ENCODE measurements around the gene PKD1. TPM values are rescaled to one million over a fixed set of nuclear protein-coding genes. Genes with fewer than 3 reads are reported as not detected.

PKD1 gene
- total RNA-seq, 4 donors from 2014 or later: 297 to 459 (median 366) TPM

- no peak overlapping the region for H3K27ac ChIP-seq (replicated peaks in 1 of 4)
- TF ChIP-seq EP300 (IDR thresholded peaks at IDR 0.05): no peak
- TF ChIP-seq POLR2AphosphoS5 (IDR thresholded peaks at IDR 0.05): no peak
- TF ChIP-seq POLR2A (IDR thresholded peaks at IDR 0.05; ENCODE audit: low read depth): no peak
- TF ChIP-seq CTCF (IDR thresholded peaks at IDR 0.05): no peak
- no peak for DNase-seq (ENCODE audit: extremely low spot score)
- no peaks in the 10 kb centered on the region for H3K27me3 ChIP-seq
- H3K9me3 ChIP-seq: no peaks in the 10 kb centered on the region
- peaks cover 16 to 31% (median 29%) of the 10 kb centered on the region in 4 donors for H3K4me1 ChIP-seq
- no peak overlapping the region for H3K4me3 ChIP-seq
- peaks cover 19 to 100% (median 96%) of the 10 kb centered on the region in 4 donors for H3K36me3 ChIP-seq
- 97% methylated on average over 6 of the region's 16 CpGs for WGBS
- intact Hi-C loops (cut with DNase I): loop anchor here (2.0 kb wide), 1 partner anchor 21 kb away; no protein-coding TSS in a partner anchor
These were observed 55.7 kb downstream of the PKD1 start for GRCh38 chr16:2079991-2080390.

- Histone ChIP-seq H3K4me3 (no peak overlapping the region), H3K4me1 (peaks cover 16 to 31% (median 29%) of the 10 kb centered on the region in 4 donors), H3K9me3 (no peaks in the 10 kb centered on the region), H3K27ac (replicated peaks in 1 of 4) (no peak overlapping the region), H3K27me3 (no peaks in the 10 kb centered on the region), H3K36me3 (peaks cover 25 to 100% (median 96%) of the 10 kb centered on the region in 4 donors)
- WGBS: 92% methylated on average over 14 of the region's 30 CpGs
- TF ChIP-seq POLR2A (IDR thresholded peaks at IDR 0.05; ENCODE audit: low read depth): no peak
- TF ChIP-seq CTCF (IDR thresholded peaks at IDR 0.05): no peak
- TF ChIP-seq POLR2AphosphoS5 (IDR thresholded peaks at IDR 0.05): no peak
- TF ChIP-seq EP300 (IDR thresholded peaks at IDR 0.05): no peak
- no peak for DNase-seq (ENCODE audit: extremely low spot score)
- intact Hi-C loops (cut with DNase I): loop anchor here (2.0 kb wide), 1 partner anchor 21 kb away; no protein-coding TSS in a partner anchor
These were observed 56.3 kb downstream of the PKD1 start for GRCh38 chr16:2079311-2079800.

GRCh38 chr16:2078691-2079090 lies 57.0 kb downstream of the PKD1 start:
- Histone ChIP-seq H3K36me3 (peaks cover 32 to 100% (median 96%) of the 10 kb centered on the region in 4 donors), H3K27me3 (no peaks in the 10 kb centered on the region), H3K9me3 (no peaks in the 10 kb centered on the region), H3K4me1 (peaks cover 16 to 27% (median 26%) of the 10 kb centered on the region in 4 donors), H3K27ac (replicated peaks in 1 of 4) (no peak overlapping the region), H3K4me3 (no peak overlapping the region)
- DNase-seq (ENCODE audit: extremely low spot score): no peak
- TF ChIP-seq POLR2AphosphoS5 (IDR thresholded peaks at IDR 0.05) (no peak), EP300 (IDR thresholded peaks at IDR 0.05) (no peak), POLR2A (IDR thresholded peaks at IDR 0.05; ENCODE audit: low read depth) (no peak), CTCF (IDR thresholded peaks at IDR 0.05) (no peak)
- WGBS: 93% methylated on average over 18 of the region's 23 CpGs
- intact Hi-C loops (cut with DNase I): loop anchor here (2.0 kb wide), 1 partner anchor 22 kb away; no protein-coding TSS in a partner anchor

GRCh38 chr16:2078096-2078495 lies 57.6 kb downstream of the PKD1 start:
- Histone ChIP-seq H3K27ac (replicated peaks in 1 of 4) (no peak overlapping the region), H3K4me3 (no peak overlapping the region), H3K27me3 (no peaks in the 10 kb centered on the region), H3K4me1 (peaks cover 16 to 21% (median 20%) of the 10 kb centered on the region in 4 donors), H3K9me3 (no peaks in the 10 kb centered on the region), H3K36me3 (peaks cover 38 to 100% (median 96%) of the 10 kb centered on the region in 4 donors)
- intact Hi-C loops (cut with DNase I): loop anchor here (2.0 kb wide), 1 partner anchor 23 kb away; no protein-coding TSS in a partner anchor
- no peak for DNase-seq (ENCODE audit: extremely low spot score)
- TF ChIP-seq CTCF (IDR thresholded peaks at IDR 0.05) (no peak), POLR2A (IDR thresholded peaks at IDR 0.05; ENCODE audit: low read depth) (no peak), EP300 (IDR thresholded peaks at IDR 0.05) (no peak), POLR2AphosphoS5 (IDR thresholded peaks at IDR 0.05) (no peak)
- 93% methylated on average over 3 of the region's 7 CpGs for WGBS
